DMS153 (cell line): ENCODE results near the gene DENND1B.

Experiments used
- DNase-seq: peaks from one replicate; lab custom pipeline; 2025; lab: John Stamatoyannopoulos, UW

Gene DENND1B

GRCh38 chr1:197775282-197776262 lies at the start of gene DENND1B:
Gene DENND1B (minus strand): TSS chr1:197775480. CDS start chr1:197775155, 325 bp downstream.
- peak; percentile 40 for DNase-seq

- no peak for DNase-seq
Measured at GRCh38 chr1:197814306-197814705, 39.0 kb upstream of the DENND1B start.

- no peak for DNase-seq
Measured at GRCh38 chr1:197813741-197814140, 38.5 kb upstream of the DENND1B start.

- no peak for DNase-seq
Measured at GRCh38 chr1:197811769-197812168, 36.5 kb upstream of the DENND1B start.

DNA sequence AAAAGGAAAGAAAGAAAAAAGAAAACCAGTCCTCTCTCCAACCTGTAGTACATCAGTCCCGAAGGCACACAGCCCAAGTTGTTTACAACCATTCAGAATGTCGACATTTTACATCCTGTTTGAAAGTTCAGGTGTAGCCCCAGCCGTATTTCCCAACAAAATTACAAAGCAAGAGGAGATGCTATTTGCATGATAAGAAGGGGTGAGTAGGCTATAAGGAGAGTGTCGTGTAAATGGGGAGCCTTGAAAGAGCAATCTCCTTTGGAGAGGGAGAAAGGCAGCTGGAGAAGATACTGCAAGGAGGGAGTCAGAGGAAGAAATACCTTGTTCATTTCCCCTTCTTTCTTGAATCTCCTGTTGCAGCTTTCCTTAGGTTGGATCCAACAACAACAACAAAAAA lies 35.5 kb upstream of the DENND1B start:
- no peak for DNase-seq

DNA sequence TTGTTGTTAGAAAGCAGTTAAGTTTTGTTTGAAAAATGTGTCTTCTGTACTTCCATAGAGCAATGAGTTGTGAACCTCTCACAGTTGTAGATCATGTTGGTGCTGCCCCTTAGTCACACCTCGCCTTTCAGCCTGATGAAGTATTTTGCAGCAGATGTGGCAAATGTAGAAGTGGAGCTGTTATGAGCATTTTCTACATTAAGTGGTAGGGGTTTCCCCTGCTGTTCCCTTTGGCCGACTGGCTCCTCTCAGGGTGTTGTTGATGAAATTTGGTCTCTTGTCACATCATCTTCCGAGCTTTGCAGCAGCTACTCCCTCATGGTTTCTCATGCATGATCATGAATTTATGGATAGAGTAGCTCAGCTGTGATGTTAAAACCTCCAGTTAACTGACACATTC lies 33.6 kb upstream of the DENND1B start:
- DNase-seq = no peak

DNA sequence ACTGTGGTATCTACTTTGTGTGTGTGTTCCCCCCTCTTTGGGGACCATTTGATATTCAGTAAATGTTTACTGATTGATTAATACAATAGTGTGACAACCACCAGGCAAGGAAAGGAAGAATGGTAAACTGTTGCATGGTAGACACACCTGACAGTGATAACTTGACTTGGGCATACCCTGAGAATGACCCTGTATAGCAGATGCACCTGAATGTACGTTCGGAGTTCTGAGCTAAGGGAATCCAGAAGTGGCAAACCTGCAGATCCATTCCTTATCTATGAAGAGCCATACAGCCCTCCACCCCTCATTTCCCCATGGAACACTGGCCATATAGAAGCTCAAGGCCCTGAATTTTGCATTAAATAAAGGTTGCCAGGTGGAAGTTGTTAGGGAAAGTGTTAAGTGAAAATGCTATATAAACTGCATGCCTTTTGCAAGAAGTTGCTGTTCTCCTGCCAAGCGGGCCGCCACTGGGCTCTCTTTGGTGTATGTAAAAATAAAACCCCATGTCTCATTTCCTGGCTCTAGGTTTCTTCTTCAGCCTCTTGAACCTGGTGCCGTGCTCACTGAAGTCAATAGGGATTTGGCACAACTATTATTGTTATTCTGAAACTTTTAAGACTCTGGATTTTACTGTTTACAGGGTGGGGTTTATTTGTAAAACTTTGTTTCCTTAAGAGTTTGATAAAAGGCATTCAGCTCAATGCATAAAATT lies 32.6 kb upstream of the DENND1B start:
- no peak for DNase-seq

DNA sequence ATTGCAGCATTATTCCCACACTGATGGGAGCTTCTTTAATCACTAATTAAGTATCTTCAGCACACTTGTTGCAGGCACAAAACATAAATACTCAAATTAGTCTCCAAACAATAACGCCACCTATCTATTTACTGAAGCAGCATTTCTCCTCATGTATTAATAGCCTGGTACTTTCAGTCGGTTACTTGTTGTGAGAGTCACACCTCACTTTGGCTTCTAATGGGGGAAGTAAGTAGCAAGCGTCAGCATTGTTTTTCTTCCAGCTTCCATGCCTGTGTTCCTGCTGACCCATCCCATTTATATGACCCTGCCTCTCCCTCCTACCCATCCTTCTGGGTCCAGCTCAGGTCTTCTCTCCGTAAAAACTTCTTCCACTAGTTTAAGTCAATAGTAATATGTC lies 31.9 kb upstream of the DENND1B start:
- DNase-seq = no peak

- no peak for DNase-seq
Measured at GRCh38 chr1:197806718-197807117, 31.4 kb upstream of the DENND1B start.

DNA sequence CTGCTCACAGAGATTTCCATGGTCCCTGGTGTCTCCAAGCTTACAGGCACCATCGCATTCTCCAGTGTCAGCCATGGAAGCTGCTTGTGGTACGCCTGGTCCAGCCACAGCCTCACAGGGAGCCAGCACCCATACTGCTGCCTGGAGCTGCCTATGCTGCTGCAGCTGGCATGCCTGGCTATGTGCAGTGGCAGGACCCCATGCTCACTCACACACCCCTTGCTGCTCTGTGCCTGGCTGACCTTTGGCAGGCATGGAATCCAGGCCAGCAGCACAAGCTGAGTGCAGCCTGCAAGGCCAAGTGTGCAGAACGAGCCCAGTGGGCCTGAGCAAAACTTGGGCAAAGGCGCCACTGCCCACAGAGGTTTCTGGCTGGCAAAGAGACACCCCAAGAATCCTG lies 26.4 kb upstream of the DENND1B start:
- DNase-seq = no peak

DNA sequence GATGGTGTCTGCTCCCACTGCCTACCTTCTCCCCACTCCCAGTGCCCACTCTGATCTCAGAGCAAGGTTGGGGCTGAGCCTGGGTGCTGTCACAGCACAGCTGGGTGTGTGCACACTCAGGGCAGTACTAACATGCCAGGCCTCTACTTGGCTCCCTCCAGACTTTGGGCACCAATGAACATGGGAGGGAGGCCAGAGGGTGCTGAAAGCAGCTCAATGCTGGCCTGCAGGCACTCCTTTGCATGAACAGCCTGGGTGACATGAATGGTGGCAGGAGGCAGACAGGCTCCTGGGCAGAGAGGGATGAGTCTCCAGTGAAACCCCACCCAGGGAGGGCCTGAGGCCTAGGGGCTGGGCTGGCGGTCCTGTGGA lies 25.8 kb upstream of the DENND1B start:
- DNase-seq = no peak

GRCh38 chr1:197800379-197801110 lies 25.3 kb upstream of the DENND1B start:
- DNase-seq = no peak

- DNase-seq = no peak
Measured at GRCh38 chr1:197799271-197799670, 24.0 kb upstream of the DENND1B start.

DNA sequence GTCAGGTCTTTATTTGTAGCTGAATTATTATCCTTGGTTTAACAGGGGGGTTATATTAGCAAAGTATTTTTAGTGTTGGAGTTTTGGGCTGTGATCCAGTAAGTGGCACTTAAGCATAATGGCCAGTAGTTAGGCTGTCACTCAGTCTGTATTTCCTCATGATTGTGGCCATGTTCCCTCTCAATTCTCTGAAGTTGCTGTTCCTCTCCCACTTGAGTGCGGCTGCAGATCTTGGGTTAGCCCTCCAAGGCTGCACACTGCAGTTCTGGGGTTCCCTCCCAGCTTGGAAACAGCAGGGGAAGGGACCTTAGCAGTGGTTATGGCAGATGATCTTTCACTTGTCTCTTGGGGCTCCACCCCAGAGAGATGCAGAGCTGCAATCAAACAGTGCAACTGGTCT lies 23.2 kb upstream of the DENND1B start:
- DNase-seq = no peak

DNA sequence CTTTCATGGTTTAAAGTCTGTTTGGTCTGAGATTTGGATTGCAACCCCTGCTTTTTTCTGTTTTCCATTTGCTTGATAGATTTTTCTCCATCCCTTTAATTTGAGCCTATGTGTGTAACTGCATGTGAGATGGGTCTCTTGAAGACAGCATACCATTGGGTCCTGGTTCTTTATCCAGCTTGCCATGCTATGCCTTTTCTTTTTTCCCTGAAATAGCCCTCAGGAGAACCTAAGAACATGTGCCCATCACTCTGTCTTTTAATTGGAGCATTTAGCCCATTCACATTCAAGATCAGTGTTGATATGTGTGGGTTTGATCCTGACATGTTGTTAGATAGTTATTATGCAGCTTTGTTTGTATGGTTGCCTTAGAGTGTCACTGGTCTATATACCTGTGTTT lies 21.7 kb upstream of the DENND1B start:
- no peak for DNase-seq

GRCh38 chr1:197788741-197789739 lies 13.8 kb upstream of the DENND1B start:
- no peak for DNase-seq

GRCh38 chr1:197787623-197788536 lies 12.6 kb upstream of the DENND1B start:
- no peak for DNase-seq

DNA sequence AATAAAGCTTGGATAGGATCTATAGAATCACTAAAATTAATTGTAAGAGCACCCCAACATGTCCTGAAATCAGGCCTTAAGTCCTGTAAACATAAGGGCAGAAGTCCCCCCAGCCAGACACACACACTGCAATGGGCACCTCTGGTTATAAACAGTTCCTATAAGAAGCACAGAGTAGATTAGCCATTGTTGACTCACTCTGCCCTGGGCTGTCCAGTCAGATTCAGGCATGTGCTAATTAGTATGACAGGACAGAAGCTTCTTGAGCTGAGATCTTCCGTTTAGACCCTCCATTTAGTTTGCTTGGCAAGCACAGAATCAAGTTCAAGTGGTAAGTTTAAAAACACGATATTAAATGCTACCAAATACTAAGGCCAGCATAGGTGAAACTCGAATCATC lies 11.8 kb upstream of the DENND1B start:
- no peak for DNase-seq

- DNase-seq = no peak
Measured at GRCh38 chr1:197786280-197786679, 11.0 kb upstream of the DENND1B start.

GRCh38 chr1:197783510-197783948 lies 8.2 kb upstream of the DENND1B start:
- DNase-seq = no peak
